22Rv1 (cell line): ENCODE data around the gene IRS2.

Source experiments
- ZFX ChIP-seq: fragments of 450-650 bp; IDR thresholded peaks from 2 replicates; pipeline ENCODE4 v1.6.1; 2017; ENCODE audit warnings: antibody characterized with exemption, borderline replicate concordance
- TF ChIP-seq, protein P1 (sequence below): fragments of 450-650 bp; IDR thresholded peaks from 2 replicates; pipeline ENCODE4 v1.5.1; 2017; ENCODE audit warnings: mild to moderate bottlenecking

DNA sequence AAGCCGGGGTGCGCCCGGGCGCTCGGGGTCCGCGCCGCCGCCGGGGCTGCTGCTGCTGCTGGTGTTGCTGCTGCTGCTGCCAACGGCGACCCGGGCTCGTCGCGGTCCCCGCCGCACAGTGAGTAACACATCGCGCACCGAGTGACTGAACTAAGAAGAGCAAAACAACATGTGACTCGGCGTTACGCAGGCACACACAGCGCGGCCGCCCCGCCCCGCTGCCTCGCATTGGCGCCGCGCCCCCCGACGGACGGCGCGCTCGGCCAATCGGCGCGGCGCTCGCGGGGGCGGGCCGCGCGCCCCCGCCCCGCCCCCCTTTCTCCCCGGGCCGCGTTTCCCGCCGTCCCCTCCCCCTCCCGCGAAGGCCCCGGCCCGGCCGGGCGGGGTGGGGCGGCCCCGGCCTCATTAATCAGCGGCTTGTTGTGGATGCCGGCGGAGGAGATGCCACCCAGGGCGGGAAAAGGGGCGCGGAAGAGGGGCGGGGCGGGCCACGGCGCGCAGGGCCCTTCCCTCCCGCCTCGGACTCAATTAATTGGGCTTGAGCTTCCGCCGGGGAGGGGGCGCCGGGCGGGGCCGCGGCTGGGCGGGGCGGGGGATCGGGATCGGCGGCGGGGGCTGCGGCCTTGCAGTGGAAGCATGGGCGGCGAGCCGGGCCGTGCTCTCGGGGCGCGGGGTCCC lies at the start of gene IRS2:
- TF ChIP-seq, protein P1, sequence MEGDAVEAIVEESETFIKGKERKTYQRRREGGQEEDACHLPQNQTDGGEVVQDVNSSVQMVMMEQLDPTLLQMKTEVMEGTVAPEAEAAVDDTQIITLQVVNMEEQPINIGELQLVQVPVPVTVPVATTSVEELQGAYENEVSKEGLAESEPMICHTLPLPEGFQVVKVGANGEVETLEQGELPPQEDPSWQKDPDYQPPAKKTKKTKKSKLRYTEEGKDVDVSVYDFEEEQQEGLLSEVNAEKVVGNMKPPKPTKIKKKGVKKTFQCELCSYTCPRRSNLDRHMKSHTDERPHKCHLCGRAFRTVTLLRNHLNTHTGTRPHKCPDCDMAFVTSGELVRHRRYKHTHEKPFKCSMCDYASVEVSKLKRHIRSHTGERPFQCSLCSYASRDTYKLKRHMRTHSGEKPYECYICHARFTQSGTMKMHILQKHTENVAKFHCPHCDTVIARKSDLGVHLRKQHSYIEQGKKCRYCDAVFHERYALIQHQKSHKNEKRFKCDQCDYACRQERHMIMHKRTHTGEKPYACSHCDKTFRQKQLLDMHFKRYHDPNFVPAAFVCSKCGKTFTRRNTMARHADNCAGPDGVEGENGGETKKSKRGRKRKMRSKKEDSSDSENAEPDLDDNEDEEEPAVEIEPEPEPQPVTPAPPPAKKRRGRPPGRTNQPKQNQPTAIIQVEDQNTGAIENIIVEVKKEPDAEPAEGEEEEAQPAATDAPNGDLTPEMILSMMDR = no peak
- no peak for TF ChIP-seq ZFX
